Sigmoid colon (tissue), 7 donors: ENCODE data around the gene PLOD3. TPM values are rescaled to one million over a fixed set of nuclear protein-coding genes. Genes with fewer than 3 reads are reported as not detected.

Experiments used
- DNase-seq: peaks from one replicate; pipeline ENCODE4 v3.0.0-alpha.2; 2019
- H3K27ac ChIP-seq, 4 donors: fragments of 200-600 bp; sonication (generic); one replicate each; pipeline ENCODE4 v1.5.1; 2016 to 2019; ENCODE audit warnings: mild to moderate bottlenecking in 1 of 4
- H3K27me3 ChIP-seq, 3 donors: fragments of 200-600 bp; sonication (generic); one replicate each; pipeline ENCODE4 v1.5.1; 2019; ENCODE audit warnings: mild to moderate bottlenecking in 1 of 3
- H3K36me3 ChIP-seq, 4 donors: fragments of 200-600 bp; sonication (generic); one replicate each; pipeline ENCODE4 v1.5.1; 2016 to 2019
- H3K4me1 ChIP-seq, 4 donors: fragments of 200-600 bp; sonication (generic); one replicate each; pipeline ENCODE4 v1.5.1; 2017 to 2019
- H3K4me3 ChIP-seq, 4 donors: fragments of 200-600 bp; sonication (generic); one replicate each; pipeline ENCODE4 v1.5.1; 2017 to 2019; ENCODE audit warnings: mild to moderate bottlenecking in 2 of 4, moderate library complexity in 1 of 4
- H3K9me3 ChIP-seq, 4 donors: fragments of 200-600 bp in 3 of 4; sonication (generic) in 3 of 4; one replicate each; pipeline versions ENCODE4 v1.5.1 to v1.6.1; 2013 to 2019
- CTCF ChIP-seq, 4 experiments: fragments of 450-650 bp in 3 of 4; fragments of 200-600 bp in 1 of 4; IDR thresholded peaks; one replicate each; pipeline ENCODE4 v1.5.1; 2016 to 2019; ENCODE audit warnings: antibody characterized with exemption in 4 of 4, mild to moderate bottlenecking in 3 of 4, moderate library complexity in 2 of 4
- EP300 ChIP-seq, 4 donors: sonication (generic); formaldehyde crosslinking; IDR thresholded peaks; one replicate each; pipeline ENCODE4 v1.6.1; 2017; ENCODE audit warnings: antibody characterized with exemption in 4 of 4
- POLR2A ChIP-seq, 2 donors: fragments of 450-650 bp; IDR thresholded peaks; one replicate each; pipeline ENCODE4 v1.6.1; 2016; ENCODE audit warnings: antibody characterized with exemption in 2 of 2, mild to moderate bottlenecking in 2 of 2, moderate library complexity in 2 of 2
- POLR2AphosphoS5 ChIP-seq, 4 donors: sonication (generic); formaldehyde crosslinking; IDR thresholded peaks; one replicate each; pipeline ENCODE4 v1.6.1; 2017; ENCODE audit warnings: antibody characterized with exemption in 4 of 4
- WGBS, 2 donors: extraction: QIAGEN DNeasy Blood & Tissue Kit; methylation state at CpG; one replicate each; pipeline ENCODE4 v1.1.7; 2013; 5-methylcytosine and 5-hydroxymethylcytosine counted together
- intact Hi-C: fragments of 100-400 bp; cut with DNase I; formaldehyde crosslinking; loops from one replicate; pipeline ENCODE4 v1.15.1; 2023
- polyA plus RNA-seq, 3 donors: library from polyadenylated mRNA; stranded (reverse); fragments of 200-250 nt; gene quantifications; one replicate each; pipeline ENCODE4 v1.2.3, GENCODE V29; 2013
- total RNA-seq, 4 donors: library from RNA; depleted of rRNA; stranded (reverse); fragments of >200 nt; gene quantifications; one replicate each; pipeline ENCODE4 v1.1.0, GENCODE V29; 2016
- donor health status: healthy with polysubstance abuse.
- donor health status: Bipolar disorder and iron deficiency.
- donor health status: healthy.

PLOD3 gene
- total and polyA plus RNA-seq, 7 donors: 18.0 to 57.3 (median 26.0) TPM

- DNase-seq: no peak
- Histone ChIP-seq H3K4me3 (peak overlapping the region in 3 of 4 donors; percentile 12 to 35 (median 25)), H3K4me1 (peaks cover 0 to 42% (median 42%) of the 10 kb centered on the region in 4 donors), H3K9me3 (no peaks in the 10 kb centered on the region), H3K27me3 (peaks cover 55 to 84% (median 74%) of the 10 kb centered on the region in 3 donors), H3K27ac (no peak overlapping the region), H3K36me3 (peaks cover 5 to 30% (median 15%) of the 10 kb centered on the region in 4 donors)
- TF ChIP-seq EP300 (IDR thresholded peaks at IDR 0.05): no peak
- no peak for TF ChIP-seq CTCF (IDR thresholded peaks at IDR 0.05)
- TF ChIP-seq POLR2A (IDR thresholded peaks at IDR 0.05): no peak
- TF ChIP-seq POLR2AphosphoS5 (IDR thresholded peaks at IDR 0.05): no peak
- intact Hi-C loops: loop anchor here (10.0 kb wide), 1 partner anchor 269 kb away; the partner anchor contains the start of gene ACHE
- 1% methylated on average over 82 to 92 of the region's 92 CpGs for WGBS, 2 donors
Observed at GRCh38 chr7:101163279-101164070, 53.9 kb downstream of the PLOD3 start.

- H3K27me3 ChIP-seq: peaks cover 49 to 77% (median 66%) of the 10 kb centered on the region in 3 donors
- DNase-seq: no peak
- WGBS, 2 donors: 2% methylated on average over 74 of the region's 74 CpGs
- H3K4me3 ChIP-seq: peak overlapping the region in 3 of 4 donors; percentile 12 to 35 (median 25)
- H3K9me3 ChIP-seq: no peaks in the 10 kb centered on the region
- intact Hi-C loops: loop anchor here (10.0 kb wide), 1 partner anchor 268 kb away; the partner anchor contains the start of gene ACHE
- peaks cover 0 to 42% (median 42%) of the 10 kb centered on the region in 4 donors for H3K4me1 ChIP-seq
- TF ChIP-seq CTCF (IDR thresholded peaks at IDR 0.05) (no peak), EP300 (IDR thresholded peaks at IDR 0.05) (no peak), POLR2A (IDR thresholded peaks at IDR 0.05) (no peak), POLR2AphosphoS5 (IDR thresholded peaks at IDR 0.05) (no peak)
- H3K36me3 ChIP-seq: peaks cover 5 to 38% (median 17%) of the 10 kb centered on the region in 4 donors
- H3K27ac ChIP-seq: no peak overlapping the region
Observed at GRCh38 chr7:101162551-101163278, 54.7 kb downstream of the PLOD3 start.

DNA sequence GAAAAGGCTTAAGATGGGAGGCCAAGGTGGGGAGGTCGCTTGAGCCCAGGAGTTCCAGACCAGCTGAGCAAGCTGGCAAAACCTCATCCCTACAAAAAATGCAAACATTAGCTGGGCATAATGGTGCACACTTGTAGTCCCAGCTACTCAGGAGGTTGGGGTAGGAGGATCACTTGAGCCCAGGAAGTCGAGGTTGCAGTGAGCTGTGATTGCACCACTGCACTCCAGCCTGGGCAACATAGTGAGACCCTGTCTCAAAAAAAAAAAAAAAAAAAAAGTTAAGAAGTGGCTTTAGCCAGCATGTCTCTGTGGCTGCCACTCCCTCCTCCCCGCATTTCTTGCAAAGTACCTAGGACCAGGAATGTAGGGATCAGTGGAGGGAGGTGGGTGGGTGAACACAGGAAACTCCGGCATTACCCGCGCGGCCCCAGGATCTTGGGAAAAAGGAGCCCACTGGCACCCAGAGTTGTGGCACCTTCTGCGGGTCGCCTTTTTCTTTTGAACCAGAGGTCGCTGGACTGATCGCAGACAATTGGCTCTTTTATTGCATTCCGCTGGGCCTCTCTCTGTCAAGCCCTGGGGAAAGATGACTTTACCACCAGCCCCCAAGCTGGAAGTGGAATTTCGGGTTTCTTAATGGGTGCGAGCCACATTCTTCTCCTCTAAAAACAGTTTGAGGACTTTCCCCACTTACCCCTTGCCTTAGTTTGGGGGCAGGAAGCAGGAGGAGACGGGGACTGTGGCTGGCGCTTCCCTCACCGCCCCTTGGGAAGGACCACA, 55.5 kb downstream of the PLOD3 start:
- TF ChIP-seq POLR2AphosphoS5 (IDR thresholded peaks at IDR 0.05): no peak
- Histone ChIP-seq H3K36me3 (peaks cover 5 to 46% (median 17%) of the 10 kb centered on the region in 4 donors), H3K27me3 (peaks cover 42 to 68% (median 58%) of the 10 kb centered on the region in 3 donors), H3K4me3 (no peak overlapping the region), H3K4me1 (peaks cover 0 to 42% (median 41%) of the 10 kb centered on the region in 4 donors), H3K9me3 (no peaks in the 10 kb centered on the region), H3K27ac (no peak overlapping the region)
- no peak for DNase-seq
- intact Hi-C loops: loop anchor here (10.0 kb wide), 1 partner anchor 267 kb away; the partner anchor contains the start of gene ACHE
- 78 to 80% methylated on average over 17 of the region's 17 CpGs for WGBS, 2 donors

- peaks cover 5 to 48% (median 17%) of the 10 kb centered on the region in 4 donors for H3K36me3 ChIP-seq
- peaks cover 0 to 38% (median 36%) of the 10 kb centered on the region in 4 donors for H3K4me1 ChIP-seq
- no peak overlapping the region for H3K4me3 ChIP-seq
Observed at GRCh38 chr7:101160910-101161309, 56.5 kb downstream of the PLOD3 start.

More at GRCh38 chr7:101160910-101161309, 56.5 kb downstream of the PLOD3 start:
- intact Hi-C loops: loop anchor here (10.0 kb wide), 1 partner anchor 266 kb away; the partner anchor contains the start of gene ACHE
- TF ChIP-seq POLR2AphosphoS5 (IDR thresholded peaks at IDR 0.05) (no peak), POLR2A (IDR thresholded peaks at IDR 0.05) (no peak), EP300 (IDR thresholded peaks at IDR 0.05) (no peak), CTCF (IDR thresholded peaks at IDR 0.05) (no peak)
- H3K27ac ChIP-seq: no peak overlapping the region
- DNase-seq: no peak
- no peaks in the 10 kb centered on the region for H3K9me3 ChIP-seq
- H3K27me3 ChIP-seq: peaks cover 34 to 59% (median 48%) of the 10 kb centered on the region in 3 donors
